Skeletal muscle tissue (tissue), 4 donors: ENCODE data around the gene GRWD1. TPM values are rescaled to one million over a fixed set of nuclear protein-coding genes. Genes with fewer than 3 reads are reported as not detected.

Experiments
- H3K27ac ChIP-seq: one replicate; pipeline ENCODE4 v1.7.0; 2013; ENCODE audit warnings: mild to moderate bottlenecking, low read depth, low read length, inconsistent platforms
- H3K27me3 ChIP-seq, 3 donors: one replicate each; pipeline ENCODE4 v1.7.0; 2013; ENCODE audit warnings: low read length in 3 of 3; ENCODE audit not compliant: control insufficient read depth in 3 of 3, insufficient read depth in 3 of 3
- H3K36me3 ChIP-seq, 3 donors: one replicate each; pipeline ENCODE4 v1.7.0; 2013; ENCODE audit warnings: low read length in 3 of 3; ENCODE audit not compliant: control insufficient read depth in 3 of 3, insufficient read depth in 3 of 3
- H3K4me1 ChIP-seq, 3 donors: one replicate each; pipeline ENCODE4 v1.7.0; 2013; ENCODE audit warnings: low read length in 3 of 3, mild to moderate bottlenecking in 3 of 3; ENCODE audit not compliant: control insufficient read depth in 3 of 3, insufficient read depth in 3 of 3
- H3K4me3 ChIP-seq, 3 donors: one replicate each; pipeline ENCODE4 v1.7.0; 2013; ENCODE audit warnings: low read length in 3 of 3
- H3K9ac ChIP-seq, 3 donors: one replicate each; pipeline ENCODE4 v1.7.0; 2013; ENCODE audit warnings: low read length in 3 of 3, mild to moderate bottlenecking in 3 of 3, moderate library complexity in 2 of 3, low read depth in 1 of 3
- H3K9me3 ChIP-seq, 3 donors: one replicate each; pipeline ENCODE4 v1.7.0; 2013; ENCODE audit warnings: low read length in 3 of 3; ENCODE audit not compliant: control insufficient read depth in 3 of 3
- total RNA-seq: library from RNA; depleted of rRNA; stranded (reverse); fragments of >200 nt; gene quantifications from one replicate; pipeline ENCODE4 v1.2.3, GENCODE V29; 2014
- donor health status: Osteomylitis.

The GRWD1 gene
- total RNA-seq, 1 donor from 2014 or later: 8.4 TPM

DNA sequence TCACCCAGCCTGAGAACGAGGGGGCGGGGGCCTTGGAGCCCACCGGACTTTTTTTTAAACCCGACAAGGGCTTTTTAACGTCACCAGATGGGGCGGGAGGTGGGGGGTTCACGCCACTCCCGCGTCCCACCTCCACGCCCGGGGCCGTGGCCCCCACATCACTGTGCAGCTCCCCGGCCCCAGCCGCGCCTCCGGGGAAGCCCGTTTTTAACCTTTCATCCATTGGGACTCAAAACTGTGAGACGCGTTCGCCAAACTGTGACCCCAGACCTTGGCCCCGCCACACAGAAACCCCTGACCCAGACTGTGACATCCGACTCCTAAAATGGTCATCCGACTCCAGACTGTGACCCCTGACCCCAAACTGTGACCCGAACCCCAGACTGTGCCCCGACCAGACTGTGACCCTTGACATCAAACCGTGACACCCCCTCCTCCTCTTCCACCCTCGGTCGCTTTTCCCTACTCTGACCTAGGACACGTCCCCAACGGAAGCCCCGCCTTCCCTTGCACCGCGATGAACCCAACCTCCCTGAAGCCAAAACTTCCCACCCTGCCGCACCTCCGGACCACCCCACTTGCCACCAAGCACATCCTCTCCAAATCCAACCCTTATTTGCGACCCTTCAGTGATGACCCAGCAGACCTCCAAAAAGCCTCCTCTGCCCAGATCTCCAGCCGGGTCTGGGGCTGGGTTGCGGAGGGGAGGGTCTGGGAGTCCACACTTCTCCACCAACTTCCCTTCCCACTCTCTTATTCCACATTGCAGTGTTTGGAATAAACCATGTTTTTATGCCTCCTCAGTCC, 1.5 kb upstream of the GRWD1 start:
- Histone ChIP-seq H3K4me3 (peak overlapping the region; percentile 96 to 99 (median 97)), H3K27ac (no peak overlapping the region), H3K9me3 (no peaks in the 10 kb centered on the region), H3K27me3 (peaks cover 20 to 28% (median 22%) of the 10 kb centered on the region in 3 donors), H3K36me3 (peaks cover 12 to 16% (median 16%) of the 10 kb centered on the region in 3 donors), H3K9ac (peak overlapping the region in 2 of 3 donors; percentile 51 to 93), H3K4me1 (peaks cover 20 to 38% (median 20%) of the 10 kb centered on the region in 3 donors)

DNA sequence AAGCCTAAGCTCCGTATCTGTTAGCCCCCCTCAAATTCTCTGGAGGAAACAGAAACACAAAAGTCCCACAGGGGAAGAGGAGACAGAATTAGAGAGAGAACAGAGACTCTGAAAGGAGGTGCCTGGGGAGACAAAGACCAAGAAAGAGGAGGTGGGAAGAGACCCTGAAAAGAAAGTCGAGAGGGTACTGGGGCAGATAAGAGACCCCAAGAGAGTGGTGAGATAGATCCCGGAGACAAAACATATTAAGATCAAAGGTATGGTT, 915 bp upstream of the GRWD1 start:
- Histone ChIP-seq H3K36me3 (peaks cover 17 to 20% (median 19%) of the 10 kb centered on the region in 3 donors), H3K9ac (peak overlapping the region in 2 of 3 donors; percentile 93), H3K4me1 (peaks cover 20 to 38% (median 20%) of the 10 kb centered on the region in 3 donors), H3K27ac (peak overlapping the region; percentile 90), H3K4me3 (peak overlapping the region; percentile 96 to 99 (median 97)), H3K9me3 (no peaks in the 10 kb centered on the region), H3K27me3 (peaks cover 20 to 28% (median 22%) of the 10 kb centered on the region in 3 donors)

DNA sequence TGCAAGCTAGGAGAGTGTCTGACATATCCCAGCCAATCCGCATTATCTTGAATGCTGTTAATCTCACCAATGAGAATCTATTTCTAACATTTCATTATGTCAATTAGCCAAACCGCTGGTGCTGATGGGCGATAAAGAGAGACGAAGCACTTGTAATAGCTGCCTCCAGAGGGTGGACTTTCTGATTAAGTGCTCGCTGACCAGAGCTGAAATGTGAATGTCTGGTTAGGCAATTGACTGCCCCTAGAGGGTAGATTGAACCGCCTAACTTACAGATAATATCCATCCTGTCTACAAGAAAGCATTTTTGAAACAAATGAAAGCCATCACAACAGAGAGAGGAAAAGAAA, 552 bp upstream of the GRWD1 start:
- H3K36me3 ChIP-seq: peaks cover 20 to 23% (median 22%) of the 10 kb centered on the region in 3 donors
- H3K27me3 ChIP-seq: peaks cover 20 to 28% (median 22%) of the 10 kb centered on the region in 3 donors
- peak overlapping the region; percentile 84 to 93 (median 93) for H3K9ac ChIP-seq
- peak overlapping the region; percentile 90 for H3K27ac ChIP-seq
- peak overlapping the region; percentile 96 to 99 (median 97) for H3K4me3 ChIP-seq
- peaks cover 20 to 38% (median 20%) of the 10 kb centered on the region in 3 donors for H3K4me1 ChIP-seq
- H3K9me3 ChIP-seq: no peaks in the 10 kb centered on the region

DNA sequence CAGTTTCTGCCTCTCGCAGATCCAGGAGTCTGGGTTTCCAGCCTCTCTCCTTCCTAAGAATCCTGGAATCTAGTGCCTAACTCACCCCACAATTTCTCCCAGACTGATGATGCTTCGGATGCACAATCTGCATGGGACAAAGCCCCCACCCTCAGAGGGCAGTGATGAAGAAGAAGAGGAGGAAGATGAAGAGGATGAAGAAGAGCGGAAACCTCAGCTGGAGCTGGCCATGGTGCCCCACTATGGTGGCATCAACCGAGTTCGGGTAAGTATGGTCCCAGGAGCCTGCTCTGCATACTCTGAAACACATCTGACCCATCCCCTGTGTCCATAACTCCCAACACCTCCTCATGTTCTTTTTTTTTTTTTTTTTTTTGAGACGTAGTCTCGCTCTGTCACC, 796 bp downstream of the GRWD1 start:
- H3K27ac ChIP-seq: no peak overlapping the region

DNA sequence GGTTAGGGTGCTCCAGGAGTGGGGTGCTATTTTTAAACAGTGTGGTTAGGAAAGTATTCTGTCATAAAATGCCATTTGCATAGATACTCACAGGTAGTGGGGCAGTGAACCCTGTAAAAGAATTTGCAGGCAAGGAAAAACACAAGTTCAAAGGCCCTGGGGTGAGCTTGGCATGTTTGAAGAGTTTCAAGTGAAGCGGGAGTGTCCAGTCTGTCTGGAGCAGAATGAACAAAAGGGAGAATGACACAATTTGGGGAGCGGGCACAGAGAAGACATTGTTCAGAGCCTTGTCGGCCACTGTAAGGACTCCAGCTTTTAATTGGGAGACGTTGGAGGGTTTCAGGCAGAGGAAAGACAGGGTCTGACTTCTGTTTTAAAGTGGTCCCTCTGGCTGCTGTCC, 2.8 kb downstream of the GRWD1 start:
- H3K4me3 ChIP-seq: no peak overlapping the region
- no peak overlapping the region for H3K9ac ChIP-seq
- H3K9me3 ChIP-seq: no peaks in the 10 kb centered on the region
- peaks cover 5 to 12% (median 9%) of the 10 kb centered on the region in 3 donors for H3K27me3 ChIP-seq
- peaks cover 45 to 53% (median 46%) of the 10 kb centered on the region in 3 donors for H3K36me3 ChIP-seq
- no peak overlapping the region for H3K27ac ChIP-seq
- H3K4me1 ChIP-seq: peaks cover 20 to 46% (median 20%) of the 10 kb centered on the region in 3 donors

More for the DNA sequence above, 796 bp downstream of the GRWD1 start:
- H3K27me3 ChIP-seq: peaks cover 16 to 24% (median 17%) of the 10 kb centered on the region in 3 donors
- H3K9me3 ChIP-seq: no peaks in the 10 kb centered on the region
- peaks cover 33 to 36% (median 35%) of the 10 kb centered on the region in 3 donors for H3K36me3 ChIP-seq
- peak overlapping the region; percentile 84 to 93 (median 93) for H3K9ac ChIP-seq
- peaks cover 20 to 38% (median 20%) of the 10 kb centered on the region in 3 donors for H3K4me1 ChIP-seq
- peak overlapping the region; percentile 96 to 99 (median 97) for H3K4me3 ChIP-seq

DNA sequence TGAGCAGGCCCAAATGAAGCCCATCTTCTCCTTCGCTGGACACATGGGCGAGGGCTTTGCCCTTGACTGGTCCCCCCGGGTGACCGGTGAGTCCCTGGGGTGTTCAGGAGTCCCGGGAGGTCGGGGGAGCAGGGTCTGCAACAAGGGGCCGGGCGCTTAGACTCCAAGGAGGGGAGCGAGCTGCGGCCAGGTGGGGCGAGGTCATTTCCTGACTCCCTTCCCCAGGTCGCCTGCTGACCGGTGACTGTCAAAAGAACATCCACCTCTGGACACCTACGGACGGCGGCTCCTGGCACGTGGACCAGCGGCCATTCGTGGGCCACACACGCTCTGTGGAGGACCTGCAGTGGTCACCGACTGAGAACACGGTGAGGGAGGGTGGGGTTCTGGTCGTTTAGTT, 4.7 kb downstream of the GRWD1 start:
- H3K9ac ChIP-seq: no peak overlapping the region
- no peaks in the 10 kb centered on the region for H3K27me3 ChIP-seq
- H3K36me3 ChIP-seq: peaks cover 53 to 57% (median 55%) of the 10 kb centered on the region in 3 donors
- H3K4me3 ChIP-seq: no peak overlapping the region
- H3K9me3 ChIP-seq: no peaks in the 10 kb centered on the region
- H3K27ac ChIP-seq: no peak overlapping the region
- H3K4me1 ChIP-seq: peaks cover 9 to 33% (median 11%) of the 10 kb centered on the region in 3 donors

DNA sequence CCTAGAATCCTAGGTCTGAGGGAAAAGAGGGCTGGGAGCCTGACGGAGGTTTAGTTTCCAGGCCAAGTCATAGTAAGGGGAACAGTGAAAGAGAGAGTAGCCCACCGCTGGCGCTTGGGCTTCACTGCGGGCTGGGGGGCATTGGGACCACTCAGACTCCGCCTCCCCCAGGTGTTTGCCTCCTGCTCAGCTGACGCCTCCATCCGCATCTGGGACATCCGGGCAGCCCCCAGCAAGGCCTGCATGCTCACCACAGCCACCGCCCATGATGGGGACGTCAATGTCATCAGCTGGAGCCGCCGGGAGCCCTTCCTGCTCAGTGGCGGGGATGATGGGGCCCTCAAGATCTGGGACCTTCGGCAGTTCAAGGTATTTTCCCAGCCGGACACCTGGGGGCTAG, 5.1 kb downstream of the GRWD1 start:
- H3K4me3 ChIP-seq: no peak overlapping the region
- no peak overlapping the region for H3K27ac ChIP-seq
- no peaks in the 10 kb centered on the region for H3K9me3 ChIP-seq
- H3K36me3 ChIP-seq: peaks cover 56 to 57% (median 57%) of the 10 kb centered on the region in 3 donors
- H3K27me3 ChIP-seq: no peaks in the 10 kb centered on the region
- peaks cover 11 to 33% (median 14%) of the 10 kb centered on the region in 3 donors for H3K4me1 ChIP-seq
- no peak overlapping the region for H3K9ac ChIP-seq

DNA sequence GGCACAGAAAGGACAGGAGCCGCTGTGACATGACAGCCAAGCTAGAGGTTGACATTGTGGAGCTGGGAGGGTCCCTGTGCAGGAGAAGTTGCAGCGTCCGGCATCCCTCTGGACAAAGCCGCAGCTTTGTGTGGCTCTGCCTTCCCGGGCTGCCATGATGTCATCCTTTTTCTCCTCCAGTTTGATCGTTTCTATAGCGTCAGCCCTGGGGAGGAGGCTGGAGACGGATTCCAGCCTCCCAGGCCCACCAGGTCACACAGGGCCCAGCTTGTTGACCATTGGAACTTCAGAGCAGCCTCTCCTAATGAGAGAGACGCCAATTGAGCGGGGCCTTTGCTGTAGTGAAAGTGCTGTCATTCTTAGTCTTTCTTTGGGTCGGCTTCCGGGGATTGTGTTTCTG, 5.8 kb downstream of the GRWD1 start:
- H3K36me3 ChIP-seq: peaks cover 55 to 60% (median 56%) of the 10 kb centered on the region in 3 donors
- no peaks in the 10 kb centered on the region for H3K27me3 ChIP-seq
- peaks cover 6 to 28% (median 8%) of the 10 kb centered on the region in 3 donors for H3K4me1 ChIP-seq
- H3K4me3 ChIP-seq: no peak overlapping the region
- no peaks in the 10 kb centered on the region for H3K9me3 ChIP-seq
- no peak overlapping the region for H3K9ac ChIP-seq
- no peak overlapping the region for H3K27ac ChIP-seq

DNA sequence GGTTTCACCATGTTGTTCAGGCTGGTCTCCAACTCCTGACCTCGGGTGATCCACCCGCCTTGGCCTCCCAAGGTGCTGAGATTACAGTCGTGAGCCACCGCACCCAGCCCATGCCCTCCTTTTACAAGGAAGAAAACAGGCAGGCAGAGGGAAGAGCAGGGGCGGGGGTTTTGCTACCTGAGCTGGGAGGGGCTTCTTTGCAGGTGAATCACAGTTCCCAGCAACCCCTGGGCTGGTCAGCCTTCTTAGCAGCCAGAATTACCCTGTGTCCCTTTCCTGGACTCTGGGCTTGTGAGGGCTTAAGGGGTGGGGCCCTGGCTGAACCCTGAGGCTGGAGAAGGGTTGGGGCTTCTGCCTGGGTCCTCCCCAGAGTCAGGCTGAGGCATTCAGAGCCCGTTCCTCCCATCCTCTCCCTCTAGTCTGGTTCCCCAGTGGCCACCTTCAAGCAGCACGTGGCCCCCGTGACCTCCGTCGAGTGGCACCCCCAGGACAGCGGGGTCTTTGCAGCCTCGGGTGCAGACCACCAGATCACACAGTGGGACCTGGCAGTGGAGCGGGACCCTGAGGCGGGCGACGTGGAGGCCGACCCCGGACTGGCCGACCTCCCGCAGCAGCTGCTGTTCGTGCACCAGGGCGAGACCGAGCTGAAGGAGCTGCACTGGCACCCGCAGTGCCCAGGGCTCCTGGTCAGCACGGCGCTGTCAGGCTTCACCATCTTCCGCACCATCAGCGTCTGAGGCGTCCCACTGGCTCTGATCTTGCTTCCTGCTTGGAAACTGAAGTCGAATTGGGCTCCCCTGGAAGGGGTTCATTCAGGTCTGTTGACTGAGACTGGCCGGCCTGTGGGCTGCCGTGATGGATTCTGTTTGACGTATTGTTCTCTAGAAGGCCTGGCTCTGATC, 6.8 kb downstream of the GRWD1 start:
- Histone ChIP-seq H3K4me1 (peaks cover 5 to 26% (median 7%) of the 10 kb centered on the region in 3 donors), H3K9me3 (no peaks in the 10 kb centered on the region), H3K9ac (no peak overlapping the region), H3K27ac (no peak overlapping the region), H3K36me3 (peaks cover 52 to 57% (median 56%) of the 10 kb centered on the region in 3 donors), H3K4me3 (no peak overlapping the region), H3K27me3 (no peaks in the 10 kb centered on the region)
